GM18858 (cell line): Measurements from ENCODE around the gene CNGB1.
"Not testable (repeated sequence)": the region's sequence is repeated elsewhere in the genome, so short reads cannot be mapped to it uniquely, and the experiment has no call there.

Source experiments
- ATAC-seq: cut with Tn5 transposase; IDR thresholded peaks from one replicate; pipeline ENCODE4 v1.9.1; 2021; ENCODE audit not compliant: unreplicated experiment

CNGB1 gene

GRCh38 chr16:57938484-57938883 lies 32.4 kb downstream of the CNGB1 start:
- ATAC-seq, result no peak

- no peak for ATAC-seq
These were observed 33.1 kb downstream of the CNGB1 start for GRCh38 chr16:57937861-57938260.

- no peak for ATAC-seq
These were observed 35.0 kb downstream of the CNGB1 start for GRCh38 chr16:57935904-57936303.

GRCh38 chr16:57930533-57930932 lies 40.4 kb downstream of the CNGB1 start:
- no peak for ATAC-seq

GRCh38 chr16:57929250-57929649 lies 41.7 kb downstream of the CNGB1 start:
- ATAC-seq, result no peak

- no peak for ATAC-seq
These were observed 44.9 kb downstream of the CNGB1 start for GRCh38 chr16:57926041-57926440.

- ATAC-seq, result no peak
These were observed 45.6 kb downstream of the CNGB1 start for GRCh38 chr16:57925310-57925709.

GRCh38 chr16:57924514-57924913 lies 46.4 kb downstream of the CNGB1 start:
- no peak for ATAC-seq

- ATAC-seq, result no peak
These were observed 47.1 kb downstream of the CNGB1 start for GRCh38 chr16:57923841-57924240.

GRCh38 chr16:57923418-57923817 lies 47.5 kb downstream of the CNGB1 start:
- no peak for ATAC-seq

- ATAC-seq, result no peak
These were observed 50.1 kb downstream of the CNGB1 start for GRCh38 chr16:57920880-57921229.

- ATAC-seq, result no peak
These were observed 50.6 kb downstream of the CNGB1 start for GRCh38 chr16:57920215-57920879.

GRCh38 chr16:57918994-57919393 lies 51.9 kb downstream of the CNGB1 start:
- ATAC-seq, result no peak

- no peak for ATAC-seq
These were observed 52.5 kb downstream of the CNGB1 start for GRCh38 chr16:57918444-57918843.

GRCh38 chr16:57917929-57918328 lies 53.0 kb downstream of the CNGB1 start:
- not testable (repeated sequence) for ATAC-seq

- not testable (repeated sequence) for ATAC-seq
These were observed 53.4 kb downstream of the CNGB1 start for GRCh38 chr16:57917489-57917888.

- ATAC-seq, result no peak
These were observed 54.0 kb downstream of the CNGB1 start for GRCh38 chr16:57916735-57917438.

GRCh38 chr16:57915811-57916488 lies 55.0 kb downstream of the CNGB1 start:
- no peak for ATAC-seq

- ATAC-seq, result no peak
These were observed 55.7 kb downstream of the CNGB1 start for GRCh38 chr16:57915267-57915666.

- ATAC-seq, result no peak
These were observed 56.4 kb downstream of the CNGB1 start for GRCh38 chr16:57914244-57915173.
